ENCODE data around the gene ENG.

The ENG gene

DNA sequence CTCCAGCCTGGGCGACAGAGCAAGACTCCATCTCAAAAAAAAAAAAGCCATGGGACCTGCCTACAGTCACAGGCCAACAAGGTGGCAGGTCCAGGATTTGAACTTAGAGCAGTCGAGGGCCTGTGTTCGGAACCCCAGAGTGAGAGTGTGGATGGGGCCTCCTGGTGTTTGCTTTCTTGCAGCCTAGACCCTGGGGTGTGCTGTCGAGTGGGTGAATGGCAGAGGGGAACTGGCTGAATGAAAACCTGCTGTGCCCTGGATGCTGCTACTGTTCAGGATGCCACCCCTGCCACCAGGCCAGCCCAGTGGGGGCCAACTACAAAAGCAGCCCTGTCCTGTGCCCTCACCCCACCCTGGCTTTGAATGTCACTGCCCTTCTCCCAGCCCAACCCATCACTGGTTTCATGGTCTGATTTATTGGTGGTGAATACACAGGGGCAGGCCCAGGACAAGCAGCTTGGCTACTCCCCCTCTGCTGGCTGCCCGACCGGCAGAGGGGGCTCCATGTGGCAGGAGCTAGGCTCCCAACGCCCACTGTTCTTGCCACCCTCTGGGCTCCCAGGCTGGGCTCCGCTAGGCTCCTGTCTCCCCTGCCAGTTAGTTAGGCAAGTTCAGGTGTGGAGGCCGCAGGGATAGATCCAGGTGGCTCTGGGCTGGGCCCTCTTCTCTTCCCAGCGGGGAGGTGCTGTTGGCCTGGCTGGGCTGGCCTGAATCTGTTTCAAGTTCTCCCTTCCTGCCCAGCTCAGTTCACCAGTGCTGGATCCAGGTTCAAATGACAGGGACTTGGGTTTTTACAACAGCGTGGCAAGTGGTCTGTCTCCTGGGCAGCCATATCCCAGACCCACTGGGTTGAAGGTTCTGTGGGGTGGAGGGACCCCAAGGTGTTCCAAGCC lies 39.6 kb downstream of the ENG start:
- DNase-seq (ENCODE audit: low spot score) = no peak

DNA sequence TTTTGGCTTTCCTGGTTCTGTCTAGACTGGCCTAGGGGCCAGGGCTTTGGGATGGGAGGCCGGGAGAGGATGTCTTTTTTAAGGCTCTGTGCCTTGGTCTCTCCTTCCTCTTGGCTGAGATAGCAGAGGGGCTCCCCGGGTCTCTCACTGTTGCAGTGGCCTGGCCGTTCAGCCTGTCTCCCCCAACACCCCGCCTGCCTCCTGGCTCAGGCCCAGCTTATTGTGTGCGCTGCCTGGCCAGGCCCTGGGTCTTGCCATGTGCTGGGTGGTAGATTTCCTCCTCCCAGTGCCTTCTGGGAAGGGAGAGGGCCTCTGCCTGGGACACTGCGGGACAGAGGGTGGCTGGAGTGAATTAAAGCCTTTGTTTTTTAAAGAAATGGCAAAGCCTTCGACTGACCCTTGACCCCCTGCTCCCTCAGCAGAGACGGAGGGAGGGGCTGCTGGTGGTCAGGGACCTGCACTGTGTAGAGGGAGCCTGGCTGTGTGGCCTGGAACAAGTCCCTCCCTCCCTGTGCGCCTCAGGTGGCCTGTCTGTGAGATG lies 40.7 kb downstream of the ENG start:
- DNase-seq (ENCODE audit: low spot score) = no peak

DNA sequence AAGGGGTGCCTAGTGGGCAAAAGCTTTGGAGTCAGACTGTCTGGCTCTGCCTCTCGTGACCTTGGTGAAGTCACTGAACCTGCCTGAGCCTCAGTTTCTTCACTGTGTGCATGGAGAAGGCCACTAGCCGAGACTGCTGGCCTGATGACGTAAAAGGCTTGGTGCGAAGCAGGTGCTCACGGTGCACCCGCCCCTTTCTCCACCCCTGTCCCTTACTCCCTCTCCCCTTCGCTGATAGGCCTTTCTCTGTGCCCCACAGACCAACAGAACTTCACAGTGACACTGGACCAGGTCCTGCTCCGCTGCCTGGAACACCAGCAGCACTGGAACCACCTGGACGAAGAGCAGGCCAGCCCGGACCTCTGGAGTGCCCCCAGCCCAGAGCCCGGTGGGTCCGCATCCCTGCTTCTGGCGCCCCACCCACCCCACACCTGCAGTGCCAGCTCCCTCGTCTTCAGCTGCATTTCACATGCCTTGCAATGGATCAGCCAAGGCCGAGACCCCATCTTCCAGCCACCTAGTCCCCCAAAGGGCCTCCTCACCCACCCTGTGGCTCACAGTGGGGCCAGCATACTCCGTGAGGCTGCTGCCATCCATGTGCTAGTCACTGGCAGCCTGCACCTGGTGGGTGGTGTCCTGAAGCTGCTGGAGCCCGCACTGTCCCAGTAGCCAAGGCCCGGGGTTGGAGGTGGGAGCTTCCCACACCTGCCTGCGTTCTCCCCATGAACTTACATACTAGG lies 41.4 kb downstream of the ENG start:
- DNase-seq (ENCODE audit: low spot score) = no peak

DNA sequence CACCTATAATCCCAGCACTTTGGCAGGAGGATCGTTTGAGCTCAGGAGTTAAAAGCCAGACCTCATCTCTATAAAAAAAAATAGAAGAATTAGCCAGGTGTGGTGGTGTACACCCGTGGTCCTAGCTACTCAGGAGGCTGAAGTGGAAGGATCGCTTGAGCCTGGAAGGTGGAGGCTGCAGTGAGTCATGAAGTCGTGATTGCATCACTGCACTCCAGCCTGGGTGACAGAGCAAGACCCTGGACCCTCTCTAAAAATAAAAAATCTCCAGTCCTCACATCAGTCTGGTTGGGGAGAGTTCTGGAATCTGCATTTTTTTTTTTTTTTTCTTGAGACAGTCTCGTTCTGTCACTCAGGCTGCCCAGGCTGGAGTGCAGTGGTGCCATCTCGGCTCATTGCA lies 42.4 kb downstream of the ENG start:
- no peak for DNase-seq (ENCODE audit: low spot score)

DNA sequence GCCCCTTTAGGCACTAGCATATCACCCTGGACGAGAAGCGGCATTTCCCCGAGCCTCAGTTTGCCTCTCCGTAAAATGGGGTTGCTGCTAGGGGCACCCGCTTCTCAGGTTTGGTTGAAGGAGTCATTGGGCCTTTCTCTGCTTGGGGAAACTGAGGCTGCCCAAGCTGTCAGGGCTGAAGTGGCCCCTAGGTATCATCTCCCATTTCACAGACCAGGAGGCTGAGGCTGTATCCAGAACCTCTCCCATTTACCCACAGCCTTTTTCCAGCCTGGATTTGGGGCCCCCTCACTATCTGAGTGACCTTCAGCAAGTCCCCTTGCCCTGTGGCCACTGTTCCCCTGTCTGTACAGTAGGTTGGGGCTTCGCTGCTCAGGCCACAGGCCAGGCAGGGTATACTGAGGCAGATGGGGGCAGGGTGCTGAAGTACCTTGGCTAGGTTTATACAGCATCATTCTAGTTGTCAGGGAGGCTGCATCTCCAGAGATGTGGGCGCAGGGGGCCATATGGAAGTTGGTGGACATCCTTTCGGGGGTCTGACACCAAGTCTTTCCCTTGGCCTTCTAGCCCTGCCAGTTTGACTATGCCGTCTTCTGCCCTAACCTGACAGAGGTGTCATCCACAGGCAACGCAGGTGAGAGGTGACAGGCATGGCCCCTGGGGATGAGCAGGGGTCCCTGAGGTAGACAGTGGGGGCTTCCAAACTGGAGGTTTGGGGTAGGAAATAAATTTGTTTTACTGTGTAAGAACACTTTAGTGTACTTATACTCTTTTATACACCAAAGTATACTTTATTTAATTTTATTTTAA lies 43.9 kb downstream of the ENG start:
- no peak for DNase-seq (ENCODE audit: low spot score)

DNA sequence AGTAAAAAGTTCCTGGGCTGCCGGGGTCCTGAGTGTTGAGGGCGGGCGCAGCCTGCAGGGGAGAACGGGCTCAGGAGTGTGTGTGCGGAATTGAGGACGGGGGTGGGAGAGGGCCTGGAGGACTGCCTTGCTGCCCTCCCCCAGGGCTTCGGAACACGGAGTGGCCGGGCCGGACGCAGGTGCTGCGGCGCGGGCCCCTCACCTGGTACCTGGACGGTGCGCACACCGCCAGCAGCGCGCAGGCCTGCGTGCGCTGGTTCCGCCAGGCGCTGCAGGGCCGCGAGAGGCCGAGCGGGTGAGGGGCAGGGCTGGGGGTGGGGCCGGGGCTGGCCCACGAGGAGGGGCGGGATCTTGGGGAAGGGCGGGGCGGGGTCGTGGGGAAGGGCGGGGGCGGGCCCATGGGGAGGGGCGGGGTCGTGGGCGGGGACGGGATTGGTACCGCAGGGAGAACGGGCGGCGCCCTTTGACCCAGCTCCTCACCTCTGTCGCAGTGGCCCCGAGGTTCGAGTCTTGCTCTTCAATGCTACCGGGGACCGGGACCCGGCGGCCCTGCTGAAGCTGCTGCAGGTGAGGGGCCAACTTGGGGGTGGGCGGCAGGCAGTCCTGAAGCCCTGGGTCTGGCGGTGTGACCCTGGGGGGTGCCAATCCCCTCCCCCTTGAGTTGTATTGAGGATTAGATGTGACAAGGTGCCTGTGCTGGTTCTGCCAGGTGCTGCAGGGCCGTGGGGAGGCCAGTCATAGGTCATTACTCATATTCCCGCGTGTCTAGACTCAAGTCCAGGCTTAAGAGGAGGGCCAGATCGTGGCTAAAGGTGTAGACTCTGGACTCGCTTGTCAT lies 44.7 kb downstream of the ENG start:
- no peak for DNase-seq (ENCODE audit: low spot score)

DNA sequence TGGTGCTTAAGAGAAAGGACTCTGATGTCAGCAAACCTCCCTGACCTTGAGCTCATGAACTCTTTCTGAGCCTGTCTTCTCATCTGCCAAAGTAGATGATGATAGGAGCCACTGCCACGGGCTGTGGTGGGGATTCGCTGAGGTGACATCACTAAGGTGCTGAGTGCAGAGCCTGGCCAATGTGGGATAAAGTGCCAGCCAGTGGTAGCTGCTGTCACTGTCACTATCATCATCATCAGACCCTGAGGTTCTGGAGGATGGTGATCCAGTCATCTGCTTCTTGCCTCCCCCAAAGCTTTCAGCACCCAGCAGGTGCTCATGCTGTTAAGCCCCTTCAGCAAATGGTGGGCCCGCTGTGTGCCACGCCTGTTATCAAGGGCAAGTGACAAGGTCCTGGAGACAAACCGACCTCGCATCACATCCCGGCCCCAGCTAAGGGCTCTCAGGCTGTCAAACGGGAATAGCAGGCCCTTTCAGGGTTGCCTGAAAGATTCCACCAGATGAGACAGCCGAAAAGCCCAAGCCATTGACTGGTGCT lies 45.4 kb downstream of the ENG start:
- no peak for DNase-seq (ENCODE audit: low spot score)

DNA sequence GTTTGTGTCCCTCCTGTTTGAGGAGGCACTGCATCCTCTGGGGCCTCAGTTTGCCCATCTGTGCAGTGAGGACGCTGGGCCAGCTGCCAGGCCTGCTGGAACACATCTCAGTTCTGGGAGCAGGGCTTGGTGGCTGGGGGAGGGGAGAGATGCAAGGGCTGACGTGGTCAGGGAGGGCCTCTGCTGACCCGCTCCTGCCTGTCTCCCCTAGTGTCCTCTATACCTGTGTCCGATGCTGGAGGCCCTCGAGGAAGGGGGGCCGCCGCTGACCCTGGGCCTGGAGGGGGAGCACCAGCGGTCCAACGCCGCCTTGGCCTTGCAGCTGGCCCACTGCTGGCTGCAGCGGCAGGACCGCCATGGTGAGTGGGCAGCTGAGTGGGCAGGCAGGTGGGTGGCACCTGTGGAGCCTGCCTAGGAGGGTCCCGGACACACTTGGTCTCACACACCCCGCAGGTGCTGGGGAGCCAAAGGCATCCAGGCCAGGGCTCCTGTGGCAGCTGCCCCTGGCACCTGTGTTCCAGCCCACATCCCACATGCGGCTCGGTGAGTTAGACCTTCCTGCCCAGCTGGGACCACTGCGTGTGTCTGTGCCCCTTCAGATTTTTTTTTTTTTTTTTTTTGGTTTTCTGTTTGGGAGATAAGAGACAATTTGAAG lies 46.0 kb downstream of the ENG start:
- DNase-seq (ENCODE audit: low spot score) = no peak

DNA sequence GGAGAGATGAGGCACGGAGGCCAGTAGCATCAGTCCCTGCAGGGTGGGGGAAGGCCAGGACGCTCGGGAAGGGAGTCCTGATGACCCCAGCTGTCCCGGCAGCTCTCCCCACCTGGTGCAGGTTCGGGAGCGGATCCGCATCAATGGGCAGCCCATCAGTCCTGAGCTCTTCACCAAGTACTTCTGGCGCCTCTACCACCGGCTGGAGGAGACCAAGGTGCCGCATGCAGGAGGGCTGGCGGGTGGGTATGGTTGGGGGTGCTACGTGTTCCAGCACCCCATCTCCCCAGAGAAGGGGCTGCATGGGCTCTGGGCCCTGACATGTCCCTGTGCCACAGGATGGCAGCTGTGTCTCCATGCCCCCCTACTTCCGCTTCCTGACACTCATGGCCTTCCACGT lies 47.6 kb downstream of the ENG start:
- no peak for DNase-seq (ENCODE audit: low spot score)

DNA sequence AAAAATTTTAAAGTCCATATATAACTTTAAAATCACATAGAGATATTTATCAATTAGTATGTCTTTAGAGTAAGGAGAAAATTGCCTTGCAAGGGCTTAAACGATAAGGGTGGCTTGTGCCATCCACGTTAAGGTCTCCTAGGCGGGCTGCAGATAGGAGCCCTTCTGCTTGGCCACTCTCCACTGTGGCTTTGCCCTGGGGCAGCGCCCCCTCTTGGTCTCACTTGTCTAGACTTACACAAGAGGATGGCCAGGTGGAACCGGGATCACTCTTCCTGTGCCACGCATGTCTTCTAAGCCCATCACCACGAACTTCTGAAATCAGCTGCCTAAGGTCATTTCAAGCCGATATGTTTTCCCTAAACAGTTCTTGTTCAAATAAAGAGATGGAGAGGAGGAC lies 48.8 kb downstream of the ENG start:
- no peak for DNase-seq (ENCODE audit: low spot score)

DNA sequence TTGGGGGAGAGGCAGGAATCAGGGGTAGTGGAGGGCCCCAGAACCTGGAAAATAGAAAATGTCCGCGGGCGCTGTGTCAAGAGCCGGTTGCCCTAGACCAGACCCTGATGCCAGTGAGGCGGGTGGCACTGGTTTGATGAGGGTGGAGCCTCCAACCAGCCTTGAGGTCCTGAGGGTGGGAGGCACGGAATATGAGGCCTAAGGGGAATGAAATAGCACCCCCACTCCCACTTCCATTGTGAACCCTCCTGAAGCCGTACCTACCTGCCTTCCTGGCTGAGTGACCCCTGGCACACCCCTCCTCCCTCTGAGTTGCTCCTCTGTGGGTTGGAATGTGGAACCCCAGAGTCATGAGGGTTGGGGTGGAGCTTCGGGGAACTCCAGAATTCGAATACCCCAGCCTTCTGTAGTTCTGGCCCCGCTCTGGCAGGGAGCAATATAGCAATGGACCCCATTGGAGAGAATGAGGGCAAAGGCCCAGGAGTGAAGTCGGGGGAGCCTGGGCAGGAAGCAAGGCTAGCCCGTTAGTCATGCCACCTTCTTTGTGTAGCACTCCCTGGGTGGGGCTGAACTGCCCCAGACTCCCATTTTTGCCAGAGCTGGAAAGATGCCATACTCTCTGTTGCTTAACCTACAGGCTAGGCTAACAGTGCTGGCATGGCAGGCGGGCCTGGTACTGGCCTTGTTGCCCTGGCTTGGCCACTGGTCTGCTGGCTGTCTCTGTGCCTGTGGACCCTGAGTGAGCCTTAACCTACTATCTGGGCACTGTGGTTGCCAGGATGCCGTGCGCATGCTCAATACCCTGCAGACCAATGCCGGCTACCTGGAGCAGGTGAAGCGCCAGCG lies 50.7 kb downstream of the ENG start:
- no peak for DNase-seq (ENCODE audit: low spot score)

DNA sequence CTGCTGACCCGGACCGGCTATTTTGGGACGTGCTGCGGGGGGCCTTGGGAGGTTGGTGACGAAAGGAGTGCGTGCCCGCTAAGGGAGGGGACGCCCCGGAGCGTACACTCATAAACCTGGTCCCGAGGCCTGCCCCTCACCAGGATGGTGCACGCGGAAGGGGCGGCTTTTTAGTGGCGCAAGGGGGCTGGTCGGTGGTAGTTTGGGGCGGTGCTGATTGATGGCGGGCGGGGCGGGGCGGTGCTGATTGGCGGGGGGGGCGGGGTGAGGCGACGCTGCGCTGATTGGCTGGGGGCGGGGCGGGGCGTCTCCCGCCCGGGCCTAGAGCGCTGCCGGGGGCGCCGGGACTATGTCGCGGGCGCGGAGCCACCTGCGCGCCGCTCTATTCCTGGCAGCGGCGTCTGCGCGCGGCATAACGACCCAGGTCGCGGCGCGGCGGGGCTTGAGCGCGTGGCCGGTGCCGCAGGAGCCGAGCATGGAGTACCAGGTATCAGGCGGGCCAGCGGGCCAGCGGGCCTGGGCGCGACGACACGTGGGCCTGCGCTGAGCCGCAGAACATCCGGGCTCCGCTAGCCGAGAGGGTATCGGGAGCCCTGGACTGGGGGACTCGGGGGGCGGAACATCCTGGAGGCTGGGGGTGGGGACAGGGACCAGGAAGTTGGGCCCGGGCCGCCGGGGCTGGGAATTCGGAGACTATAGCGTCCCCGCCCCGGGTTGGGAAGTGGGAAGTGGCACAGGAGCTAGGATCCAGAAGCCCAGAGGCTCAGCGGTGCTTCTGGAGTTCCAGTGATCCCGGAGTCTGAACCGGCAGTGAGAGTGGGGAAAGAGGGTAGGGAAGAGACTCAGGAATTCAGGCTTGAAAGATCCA lies 51.6 kb downstream of the ENG start, which contains the start of gene FPGS:
Gene FPGS (plus strand): TSS at position 307 of the 868 bp plus-strand sequence. CDS start 43 bp downstream, at position 350.
- DNase-seq (ENCODE audit: low spot score) = peak; percentile 82

DNA sequence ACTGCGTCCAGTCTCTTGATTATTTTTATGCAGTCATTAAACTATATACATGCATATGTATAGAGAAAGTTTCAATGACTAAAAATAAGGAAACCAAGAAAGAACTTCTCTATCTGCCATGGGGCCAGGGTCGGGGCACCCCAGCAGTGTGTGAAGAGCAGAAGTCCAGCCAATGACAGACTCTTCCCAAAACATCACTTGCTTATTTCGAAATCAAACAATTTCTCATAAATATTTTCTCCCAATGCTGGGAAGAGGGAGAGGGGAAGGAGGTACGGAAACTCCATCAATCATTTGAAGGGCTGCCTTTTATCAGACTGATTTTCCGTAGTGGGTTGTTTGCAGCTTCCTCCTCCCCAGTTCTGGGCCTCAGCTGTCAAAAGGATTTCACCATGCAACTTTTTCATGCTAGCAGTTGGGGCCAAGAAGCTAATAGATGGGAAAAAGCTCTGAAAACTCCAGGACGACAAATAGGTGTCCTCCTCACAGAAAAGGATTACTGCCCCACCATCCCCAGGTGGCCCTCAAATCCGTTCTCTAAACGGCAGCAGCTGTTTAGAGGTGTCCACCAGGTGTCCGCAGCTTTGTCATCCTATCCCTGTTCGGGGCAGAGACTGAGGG lies 52.4 kb downstream of the ENG start:
- no peak for DNase-seq (ENCODE audit: low spot score)

DNA sequence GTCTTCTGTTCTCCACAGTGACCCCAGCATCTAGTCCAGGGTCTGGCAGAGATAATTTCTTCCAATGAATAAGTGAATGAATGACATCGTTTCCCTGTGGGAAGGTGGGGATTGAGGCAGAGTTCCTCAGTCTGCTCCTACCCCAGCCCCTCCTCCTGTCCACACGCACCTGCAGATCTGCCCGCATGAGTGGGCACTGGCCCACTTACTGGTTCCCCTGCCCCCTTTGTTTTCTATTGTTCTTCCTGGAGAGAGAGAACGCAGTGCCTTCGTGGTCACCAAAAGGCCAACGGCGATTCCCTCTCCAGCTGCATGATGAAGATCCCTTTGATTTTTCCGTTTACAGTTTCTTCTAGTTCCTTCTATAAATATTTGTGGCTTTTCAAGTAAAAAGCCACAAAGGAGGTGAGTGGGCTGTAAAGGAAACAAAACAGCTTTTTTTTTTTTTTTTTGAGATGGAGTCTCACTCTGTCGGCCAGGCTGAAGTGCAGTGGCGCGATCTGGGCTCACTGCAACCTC lies 57.5 kb downstream of the ENG start:
- no peak for DNase-seq (ENCODE audit: low spot score)

DNA sequence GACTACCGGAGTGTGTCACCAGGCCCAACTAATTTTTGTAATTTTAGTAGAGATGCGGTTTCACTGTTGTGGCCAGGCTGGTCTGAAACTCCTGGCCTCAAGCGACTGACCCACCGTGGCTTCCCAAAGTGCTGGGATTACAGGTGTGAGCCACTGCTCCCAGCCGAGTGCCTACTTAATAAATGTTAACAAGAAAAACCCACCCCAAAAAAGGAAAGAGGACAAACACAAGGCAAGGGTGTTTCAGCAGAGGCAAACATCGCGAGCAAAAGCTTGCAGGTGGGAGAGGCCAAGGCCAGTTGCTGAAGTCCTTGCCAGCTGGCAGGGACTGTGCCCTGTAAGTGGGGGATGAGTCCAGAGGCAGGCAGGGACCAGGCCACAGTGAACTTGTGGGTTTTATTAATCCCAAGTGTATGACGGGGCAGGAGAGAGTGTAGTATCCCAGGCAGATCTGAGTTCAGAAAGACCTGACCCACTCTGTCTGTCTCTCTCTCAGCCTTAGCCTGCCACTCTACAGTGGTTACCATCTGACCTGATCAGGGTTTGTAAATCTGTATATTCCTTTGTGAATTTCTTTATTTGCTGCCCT lies 58.1 kb downstream of the ENG start:
- no peak for DNase-seq (ENCODE audit: low spot score)

DNA sequence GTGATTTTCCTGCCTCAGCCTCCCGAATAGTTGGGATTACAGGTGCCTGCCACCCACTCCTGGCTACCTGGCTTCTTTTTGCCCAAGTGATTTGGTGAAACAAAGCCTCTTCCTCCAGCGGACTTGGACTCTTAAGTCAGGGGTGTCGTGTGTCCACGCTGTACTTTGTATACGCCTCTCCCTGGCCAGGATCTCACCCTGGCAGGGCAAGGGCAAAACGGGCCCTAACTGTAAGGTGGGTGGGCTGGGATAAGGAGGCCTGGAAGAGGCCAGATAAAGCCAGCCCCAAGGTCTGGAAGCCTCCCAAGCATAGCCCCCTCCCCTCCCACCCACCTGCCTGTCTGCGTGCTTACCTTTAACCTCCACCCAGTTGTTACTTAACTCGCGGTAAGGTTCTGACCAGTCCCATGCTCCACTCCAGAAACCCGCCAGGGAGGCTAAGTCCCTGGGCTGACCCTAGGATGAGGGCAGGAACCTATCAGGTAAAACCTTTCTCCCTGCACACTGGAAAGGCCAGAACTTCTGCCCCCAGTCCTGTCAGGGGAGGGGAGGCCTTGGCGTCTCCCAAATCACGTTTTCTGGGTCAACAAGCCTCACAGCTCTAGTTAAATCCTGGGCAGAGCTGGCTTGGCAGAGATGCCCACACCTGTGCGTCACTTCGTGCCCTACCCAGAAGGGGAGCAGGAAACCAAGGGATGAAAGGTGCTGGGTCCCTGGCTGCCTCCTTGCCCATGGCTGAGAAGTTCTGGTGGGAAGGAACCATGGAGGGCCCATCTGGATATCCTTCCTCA lies 60.3 kb downstream of the ENG start:
- DNase-seq (ENCODE audit: low spot score) = no peak

All from putamen (tissue), 1 donor.